ENCODE results near the gene NFATC1. TPM values are rescaled to one million over a fixed set of nuclear protein-coding genes. Genes with fewer than 3 reads are reported as not detected.

Gene NFATC1
- polyA plus RNA-seq, 2 of the 4 experiments (the other 2 are of a cell fraction) = 0.52 to 1.7 TPM

DNA sequence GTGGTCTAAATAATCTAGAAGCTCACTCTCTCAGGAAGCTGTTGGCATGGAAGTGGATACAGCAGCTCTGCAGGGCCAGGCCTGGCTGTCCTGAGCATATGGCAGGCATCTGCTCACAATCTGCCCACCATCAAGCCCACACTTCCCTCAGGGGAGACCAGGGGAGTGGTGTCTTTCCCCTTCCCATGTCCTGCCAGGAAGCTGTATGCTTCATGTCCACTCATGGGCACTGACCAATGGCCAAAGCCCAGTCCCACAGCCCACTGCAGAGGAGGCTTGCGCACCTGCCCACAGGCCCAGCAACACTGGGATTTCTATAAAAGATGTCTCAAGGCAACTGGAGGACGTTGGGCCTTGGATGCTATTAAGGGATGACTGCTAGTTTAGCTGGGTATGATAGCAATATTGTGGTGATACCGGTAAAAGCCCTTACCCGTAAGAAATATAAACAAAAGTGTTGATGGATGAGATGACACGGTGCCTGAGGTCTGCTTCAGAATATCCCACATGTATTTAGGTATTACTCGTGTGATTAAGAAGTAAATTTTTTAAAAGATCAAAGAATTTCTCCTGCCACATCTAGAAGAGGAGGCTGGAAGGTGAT, 177.2 kb downstream of the NFATC1 start:
- ATAC-seq (no peak), DNase-seq (ENCODE audit: low read depth in 1 of 2, low spot score in 1 of 2) (no peak), FAIRE-seq (no peak)
- WGBS (ENCODE audit: missing lambda C conversion rate) = 36% methylated on average over 4 of the region's 6 CpGs
- no peaks in the 10 kb centered on the region; the same call in 2 of the 3 replicates for H3K4me1 ChIP-seq
- ChIA-PET CTCF (interaction anchor here (1.3 kb wide), 1 partner anchor 139 kb away, joined by 3 read pairs; no protein-coding TSS in a partner anchor), POLR2A (no interaction called here)
- H3K27ac ChIP-seq = no peak overlapping the region
- H3K4me3 ChIP-seq = no peak overlapping the region
- peaks cover 9% of the 10 kb centered on the region; the same call in 2 of the 3 replicates for H3K9me3 ChIP-seq
- H3K4me2 ChIP-seq = no peak overlapping the region
- TF ChIP-seq, protein P1, sequence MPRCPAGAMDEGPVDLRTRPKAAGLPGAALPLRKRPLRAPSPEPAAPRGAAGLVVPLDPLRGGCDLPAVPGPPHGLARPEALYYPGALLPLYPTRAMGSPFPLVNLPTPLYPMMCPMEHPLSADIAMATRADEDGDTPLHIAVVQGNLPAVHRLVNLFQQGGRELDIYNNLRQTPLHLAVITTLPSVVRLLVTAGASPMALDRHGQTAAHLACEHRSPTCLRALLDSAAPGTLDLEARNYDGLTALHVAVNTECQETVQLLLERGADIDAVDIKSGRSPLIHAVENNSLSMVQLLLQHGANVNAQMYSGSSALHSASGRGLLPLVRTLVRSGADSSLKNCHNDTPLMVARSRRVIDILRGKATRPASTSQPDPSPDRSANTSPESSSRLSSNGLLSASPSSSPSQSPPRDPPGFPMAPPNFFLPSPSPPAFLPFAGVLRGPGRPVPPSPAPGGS (IDR thresholded peaks at IDR 0.05) = no peak
- TF ChIP-seq POLR2AphosphoS2 (conservative IDR thresholded peaks at IDR 0.05; ENCODE audit: low read length) = no peak
- no peak for TF ChIP-seq EP300 (IDR thresholded peaks at IDR 0.05)
- TF ChIP-seq JUNB (IDR thresholded peaks at IDR 0.05) = no peak
- TF ChIP-seq, protein P2, sequence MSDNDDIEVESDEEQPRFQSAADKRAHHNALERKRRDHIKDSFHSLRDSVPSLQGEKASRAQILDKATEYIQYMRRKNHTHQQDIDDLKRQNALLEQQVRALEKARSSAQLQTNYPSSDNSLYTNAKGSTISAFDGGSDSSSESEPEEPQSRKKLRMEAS (IDR thresholded peaks at IDR 0.05) = no peak
- TF ChIP-seq KDM5A (IDR thresholded peaks at IDR 0.05) = no peak
- TF ChIP-seq ZNF302 (CRISPR knock-in tag; IDR thresholded peaks at IDR 0.05) = no peak
- no peak for TF ChIP-seq NFE2L2 (conservative IDR thresholded peaks at IDR 0.05; ENCODE audit: low read length)
- no peak for TF ChIP-seq RFX5 (IDR thresholded peaks at IDR 0.05)
- TF ChIP-seq CBX8 (IDR thresholded peaks at IDR 0.05) = no peak
- TF ChIP-seq ZFP36 (IDR thresholded peaks at IDR 0.05; ENCODE audit: borderline replicate concordance, partially characterized antibody) = no peak
- no peak for TF ChIP-seq SMC3 (IDR thresholded peaks at IDR 0.05)
- TF ChIP-seq, protein P3, sequence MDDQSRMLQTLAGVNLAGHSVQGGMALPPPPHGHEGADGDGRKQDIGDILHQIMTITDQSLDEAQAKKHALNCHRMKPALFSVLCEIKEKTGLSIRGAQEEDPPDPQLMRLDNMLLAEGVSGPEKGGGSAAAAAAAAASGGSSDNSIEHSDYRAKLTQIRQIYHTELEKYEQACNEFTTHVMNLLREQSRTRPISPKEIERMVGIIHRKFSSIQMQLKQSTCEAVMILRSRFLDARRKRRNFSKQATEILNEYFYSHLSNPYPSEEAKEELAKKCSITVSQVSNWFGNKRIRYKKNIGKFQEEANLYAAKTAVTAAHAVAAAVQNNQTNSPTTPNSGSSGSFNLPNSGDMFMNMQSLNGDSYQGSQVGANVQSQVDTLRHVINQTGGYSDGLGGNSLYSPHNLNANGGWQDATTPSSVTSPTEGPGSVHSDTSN (IDR thresholded peaks at IDR 0.05) = no peak
- no peak for TF ChIP-seq GATA3 (IDR thresholded peaks at IDR 0.05; ENCODE audit: borderline replicate concordance)
- TF ChIP-seq FOSB (CRISPR knock-in tag; IDR thresholded peaks at IDR 0.05) = no peak
- TF ChIP-seq PHF8 (IDR thresholded peaks at IDR 0.05; ENCODE audit: borderline replicate concordance, low read depth) = no peak
- TF ChIP-seq RARB (CRISPR knock-in tag; IDR thresholded peaks at IDR 0.05) = no peak
- TF ChIP-seq RAD21 (conservative IDR thresholded peaks at IDR 0.05 in 1 of 2, IDR thresholded peaks at IDR 0.05 in 1 of 2) = no peak

DNA sequence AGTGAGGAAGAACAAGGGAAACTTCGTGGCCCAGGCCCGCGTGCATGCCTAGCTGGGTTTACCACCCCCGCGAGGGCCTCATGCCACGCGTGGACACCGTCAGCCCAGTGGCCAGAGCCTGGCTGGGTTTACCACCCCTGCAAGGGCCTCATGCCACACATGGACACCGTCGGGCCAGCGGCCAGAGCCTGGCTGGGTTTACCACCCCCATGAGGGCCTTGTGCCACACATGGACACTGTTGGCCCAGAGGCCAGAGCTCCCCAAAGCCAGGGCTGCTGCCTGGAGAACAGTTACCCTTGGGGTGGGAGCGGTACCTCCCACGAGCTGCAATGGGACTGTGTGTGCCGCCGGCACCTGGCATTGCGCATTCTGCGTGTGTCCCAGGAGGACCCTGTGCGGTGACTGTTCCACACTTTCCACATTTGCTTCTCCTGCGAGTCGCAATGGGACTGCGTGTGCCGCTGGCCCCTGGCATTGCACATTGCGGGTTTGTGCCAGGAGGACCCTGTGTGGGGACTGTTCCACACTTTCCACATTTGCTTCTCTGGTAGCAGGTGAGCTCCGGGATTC, 178.3 kb downstream of the NFATC1 start:
- Histone ChIP-seq H3K4me2 (no peak overlapping the region), H3K4me1 (no peaks in the 10 kb centered on the region; the same call in 2 of the 3 replicates), H3K27ac (no peak overlapping the region), H3K4me3 (no peak overlapping the region), H3K9me3 (peaks cover 9% of the 10 kb centered on the region; the same call in 2 of the 3 replicates)
- FAIRE-seq (no peak), ATAC-seq (no peak), DNase-seq (ENCODE audit: low read depth in 1 of 2, low spot score in 1 of 2) (no peak)
- WGBS (ENCODE audit: missing lambda C conversion rate) = 76% methylated on average over 24 of the region's 24 CpGs
- ChIA-PET CTCF (interaction anchor here (1.3 kb wide), 1 partner anchor 140 kb away, joined by 3 read pairs; no protein-coding TSS in a partner anchor), POLR2A (no interaction called here)
- TF ChIP-seq POLR2AphosphoS2 (conservative IDR thresholded peaks at IDR 0.05; ENCODE audit: low read length) (no peak), HOXA7 (CRISPR knock-in tag; IDR thresholded peaks at IDR 0.05) (no peak), MYC (IDR thresholded peaks at IDR 0.05; ENCODE audit: borderline replicate concordance, low read length) (no peak), GATA3 (IDR thresholded peaks at IDR 0.05; ENCODE audit: borderline replicate concordance) (no peak), TFCP2L1 (CRISPR knock-in tag; IDR thresholded peaks at IDR 0.05) (no peak), CEBPB (IDR thresholded peaks at IDR 0.05) (no peak), KDM1A (IDR thresholded peaks at IDR 0.05; ENCODE audit: low read depth) (no peak), RNF2 (IDR thresholded peaks at IDR 0.05; ENCODE audit: borderline replicate concordance, low read depth) (no peak), USF2 (IDR thresholded peaks at IDR 0.05) (no peak), EHMT2 (IDR thresholded peaks at IDR 0.05; ENCODE audit: low read depth) (no peak), MAZ (IDR thresholded peaks at IDR 0.05; ENCODE audit: borderline replicate concordance, low read depth, low read length) (no peak), PHF8 (IDR thresholded peaks at IDR 0.05; ENCODE audit: borderline replicate concordance, low read depth) (no peak), RARB (CRISPR knock-in tag; IDR thresholded peaks at IDR 0.05) (no peak), ZNF302 (CRISPR knock-in tag; IDR thresholded peaks at IDR 0.05) (no peak), POLR2A (IDR thresholded peaks at IDR 0.05; ENCODE audit: low read length) (no peak)
- TF ChIP-seq, protein P4, sequence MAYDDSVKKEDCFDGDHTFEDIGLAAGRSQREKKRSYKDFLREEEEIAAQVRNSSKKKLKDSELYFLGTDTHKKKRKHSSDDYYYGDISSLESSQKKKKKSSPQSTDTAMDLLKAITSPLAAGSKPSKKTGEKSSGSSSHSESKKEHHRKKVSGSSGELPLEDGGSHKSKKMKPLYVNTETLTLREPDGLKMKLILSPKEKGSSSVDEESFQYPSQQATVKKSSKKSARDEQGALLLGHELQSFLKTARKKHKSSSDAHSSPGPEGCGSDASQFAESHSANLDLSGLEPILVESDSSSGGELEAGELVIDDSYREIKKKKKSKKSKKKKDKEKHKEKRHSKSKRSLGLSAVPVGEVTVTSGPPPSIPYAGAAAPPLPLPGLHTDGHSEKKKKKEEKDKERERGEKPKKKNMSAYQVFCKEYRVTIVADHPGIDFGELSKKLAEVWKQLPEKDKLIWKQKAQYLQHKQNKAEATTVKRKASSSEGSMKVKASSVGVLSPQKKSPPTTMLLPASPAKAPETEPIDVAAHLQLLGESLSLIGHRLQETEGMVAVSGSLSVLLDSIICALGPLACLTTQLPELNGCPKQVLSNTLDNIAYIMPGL (CRISPR knock-in tag; IDR thresholded peaks at IDR 0.05; ENCODE audit: borderline replicate concordance) = no peak
